GM19238 (cell line): ENCODE measurements around the gene TMEM30A.

Experiments
- DNase-seq: peaks from one replicate; pipeline ENCODE4 v3.0.0; 2011; ENCODE audit warnings: low spot score; ENCODE audit not compliant: insufficient read length

TMEM30A gene

DNA sequence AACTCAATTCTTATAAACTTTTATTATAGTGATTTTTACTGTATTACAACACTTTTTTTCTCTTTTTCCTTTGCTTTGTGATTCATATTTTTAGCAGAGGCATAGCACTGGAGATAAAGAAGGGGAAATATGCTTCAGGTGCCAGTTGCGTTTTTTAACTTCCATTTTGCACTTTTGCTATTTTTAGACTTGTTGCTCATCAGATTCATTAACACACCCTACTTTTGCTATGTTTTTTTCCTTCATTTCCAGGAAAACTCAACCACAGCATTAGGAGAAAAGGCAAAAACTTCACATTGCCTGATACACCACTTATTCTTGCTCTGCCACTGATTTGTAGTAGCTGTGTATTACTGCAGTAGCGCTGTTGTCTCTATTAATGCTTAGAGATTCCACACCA, 8.0 kb upstream of the TMEM30A start:
- no peak for DNase-seq

DNA sequence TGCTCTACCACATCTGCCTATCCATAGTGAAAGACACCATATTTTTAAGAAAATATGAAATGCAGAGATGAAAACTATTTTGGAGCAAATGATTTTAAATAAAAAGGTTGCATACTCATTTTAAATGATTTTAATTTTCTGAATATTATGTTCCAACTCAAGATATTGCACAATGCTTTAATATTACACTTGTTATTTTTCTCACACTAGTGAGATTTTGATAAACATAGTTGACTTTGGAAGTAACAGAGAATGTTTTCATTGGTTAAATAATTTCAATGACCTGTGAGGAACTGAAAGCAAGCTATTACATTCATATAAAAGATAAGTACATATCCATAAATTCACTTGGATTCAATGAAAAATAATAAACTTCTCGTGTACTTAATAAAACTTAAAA, 7.2 kb upstream of the TMEM30A start:
- DNase-seq: no peak

DNA sequence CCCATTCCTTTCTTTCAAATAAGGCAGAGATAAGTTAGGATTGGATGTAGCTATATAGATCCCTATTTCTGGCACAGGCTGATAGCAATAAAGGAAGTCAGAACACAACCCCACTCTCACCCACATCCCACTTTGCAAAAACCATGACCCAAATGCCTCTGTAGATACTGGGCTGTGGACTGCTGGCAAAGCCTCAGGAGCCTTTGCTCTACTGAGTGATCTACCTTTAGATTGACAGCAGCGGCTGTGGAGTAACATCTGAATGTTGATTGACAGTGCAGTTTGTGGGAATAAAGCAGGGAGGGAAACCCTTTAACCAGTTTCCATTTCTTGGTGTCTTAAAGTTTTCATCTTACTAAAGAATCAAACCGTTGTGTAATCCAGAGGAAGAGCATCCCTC, 6.7 kb upstream of the TMEM30A start:
- no peak for DNase-seq

DNA sequence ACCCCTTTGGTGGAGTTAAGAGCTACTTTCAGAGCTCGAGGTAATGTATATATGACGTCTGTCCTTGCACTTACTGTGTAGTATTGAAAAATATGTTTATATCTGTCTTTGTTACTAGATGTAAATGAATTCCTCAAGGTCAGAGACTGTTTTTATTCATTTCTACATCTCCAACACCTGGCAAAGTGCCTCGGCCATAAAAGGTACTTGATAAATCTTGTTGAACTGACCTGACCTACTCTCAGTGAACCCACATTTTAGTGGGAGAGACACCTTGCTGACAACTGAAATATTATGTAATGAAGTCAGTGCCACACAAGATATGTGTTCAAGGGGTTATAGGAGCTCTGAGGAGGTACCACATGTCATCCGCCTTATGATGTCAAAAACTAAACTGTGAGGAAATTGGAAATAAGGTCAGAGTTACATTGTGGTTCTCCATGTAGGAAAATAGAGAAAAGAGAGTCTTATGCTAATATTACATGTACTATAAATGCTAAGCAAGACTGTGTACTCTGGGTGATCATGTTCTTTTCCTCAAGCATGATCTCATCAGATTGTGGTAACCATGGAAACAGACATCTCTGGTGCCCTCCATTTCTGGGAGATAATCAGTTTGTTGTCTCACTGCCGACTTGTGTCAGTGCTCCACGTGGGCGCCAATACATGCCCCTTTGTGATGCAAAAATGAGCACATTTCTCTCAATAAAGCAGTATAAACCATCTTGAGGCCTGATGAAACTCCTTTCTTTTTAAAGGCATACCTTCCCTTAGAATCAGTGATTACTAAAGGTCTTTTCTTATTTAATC, 5.7 kb upstream of the TMEM30A start:
- DNase-seq: no peak

DNA sequence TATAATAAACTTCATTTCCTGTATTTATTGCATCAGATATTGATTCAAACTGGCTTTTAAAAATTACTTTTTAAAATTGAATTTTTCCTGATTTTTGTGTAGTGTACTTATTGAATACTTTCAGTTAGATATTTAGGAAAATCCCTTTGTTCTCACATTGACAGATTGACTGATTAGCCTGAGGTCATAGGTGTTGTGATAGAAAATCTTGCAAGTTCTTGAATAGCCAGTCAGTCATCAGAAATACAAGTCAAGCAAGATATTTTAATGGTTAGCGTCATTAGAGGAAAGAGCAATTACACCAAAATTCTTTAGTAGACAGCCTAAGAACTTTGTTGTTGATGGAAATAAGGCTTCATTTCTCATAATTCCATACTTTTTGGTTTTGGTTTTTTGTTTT, 3.4 kb upstream of the TMEM30A start:
- DNase-seq: no peak

DNA sequence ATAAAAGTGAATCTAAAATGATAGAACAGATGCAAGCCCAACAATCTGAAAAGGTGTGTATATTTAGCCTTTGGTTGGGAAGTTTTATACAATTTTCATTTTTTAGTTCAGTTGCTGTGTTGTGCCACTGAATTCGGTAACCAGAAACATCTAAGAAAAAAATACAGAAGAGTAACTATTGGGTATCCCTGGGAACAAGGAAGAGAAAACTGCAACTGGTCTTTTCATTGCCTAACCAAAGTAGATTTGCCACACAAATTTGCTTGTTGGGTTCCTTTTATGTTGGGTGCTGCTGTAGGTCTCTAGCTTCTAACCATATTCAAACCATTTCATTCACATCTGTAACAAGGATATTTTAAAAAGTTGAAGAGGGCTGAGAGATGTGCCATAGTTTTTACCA, 2.8 kb upstream of the TMEM30A start:
- DNase-seq: no peak

DNA sequence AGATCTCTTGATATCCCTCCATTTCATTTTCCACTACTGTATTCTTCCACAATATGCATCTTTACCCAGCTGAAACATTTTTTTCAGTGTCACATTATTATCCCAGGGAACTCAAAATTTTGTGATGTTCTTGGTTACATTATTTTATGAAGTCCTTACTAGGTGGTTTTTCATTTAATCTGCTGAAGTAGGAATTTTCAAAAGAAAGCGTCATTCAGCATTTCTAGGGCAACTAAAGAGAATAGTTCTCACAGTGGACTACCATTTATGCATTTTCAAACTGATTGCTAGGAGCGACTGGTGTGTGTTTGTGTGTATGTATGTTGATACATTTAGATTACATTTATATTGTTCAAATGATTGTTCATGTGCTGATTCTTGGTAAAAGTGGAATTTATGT, 2.4 kb upstream of the TMEM30A start:
- DNase-seq: no peak

DNA sequence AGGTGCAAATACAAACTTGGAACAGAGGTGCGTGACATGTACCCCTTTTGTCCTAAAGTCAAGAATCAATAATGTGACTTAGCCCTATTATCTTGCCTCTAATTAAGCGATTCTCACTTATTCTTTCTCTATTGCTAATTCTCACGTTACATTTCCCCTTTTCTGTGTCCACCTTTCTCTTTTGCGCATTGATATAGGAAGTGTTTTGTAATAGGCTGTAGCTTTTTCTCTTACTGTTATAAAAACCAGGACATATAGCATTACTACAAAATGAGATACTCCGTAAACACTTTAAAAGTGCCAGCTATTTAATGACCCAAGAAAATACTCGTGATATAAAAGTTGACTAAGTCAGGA, 669 bp upstream of the TMEM30A start:
- no peak for DNase-seq

DNA sequence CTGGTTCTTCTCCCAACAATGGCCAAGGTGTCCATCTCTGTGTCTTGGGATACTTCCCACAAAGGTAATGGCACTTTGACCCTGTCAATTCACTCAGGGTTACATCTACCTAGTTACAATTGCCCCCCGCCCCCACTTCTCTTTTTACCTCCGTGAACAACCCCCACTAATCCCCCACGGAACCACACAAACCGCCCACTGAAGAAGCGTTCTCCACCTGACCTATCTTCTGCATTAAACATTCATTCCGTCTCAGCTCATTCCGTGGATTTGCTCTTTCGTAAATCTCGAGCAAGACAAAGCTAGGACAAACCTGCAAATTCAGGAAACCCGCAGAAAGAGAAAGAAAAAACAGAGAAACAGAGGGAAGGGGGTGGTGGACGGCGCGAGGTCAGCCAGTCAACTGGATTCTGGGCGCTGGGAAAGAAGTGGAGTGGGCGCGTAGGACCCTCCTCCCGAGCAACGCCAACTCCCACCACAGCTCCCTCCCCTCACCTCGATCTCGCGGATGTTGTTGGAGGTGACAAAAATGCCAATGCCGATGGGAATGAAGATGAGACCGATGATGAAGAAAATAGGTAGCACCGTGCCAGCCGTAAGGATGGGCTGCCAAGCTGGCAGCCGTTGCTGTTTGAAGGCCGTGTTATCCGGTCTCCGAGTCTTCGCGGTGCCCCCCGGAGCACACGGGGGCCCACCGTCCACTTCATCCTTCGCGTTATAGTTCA, 523 bp downstream of the TMEM30A start:
- DNase-seq: no peak

DNA sequence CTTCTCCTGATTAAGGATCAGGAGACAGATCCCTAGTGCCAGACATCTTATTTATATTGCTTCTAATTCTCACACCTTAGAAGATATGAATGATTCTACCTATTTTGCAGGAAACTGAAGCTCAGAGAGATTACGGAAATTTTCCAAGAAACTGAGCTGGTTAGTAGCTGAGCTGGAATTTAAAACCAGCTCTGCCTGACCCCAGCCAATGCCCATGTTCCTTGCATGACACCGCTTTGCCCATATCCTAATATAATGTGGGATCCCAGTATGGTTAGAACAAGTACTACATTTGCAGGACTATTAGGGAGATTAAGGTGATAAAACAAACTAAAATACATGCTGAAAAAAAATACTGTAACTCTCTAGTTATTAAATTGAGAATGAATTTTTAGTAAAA, 1.9 kb downstream of the TMEM30A start:
- DNase-seq: no peak

DNA sequence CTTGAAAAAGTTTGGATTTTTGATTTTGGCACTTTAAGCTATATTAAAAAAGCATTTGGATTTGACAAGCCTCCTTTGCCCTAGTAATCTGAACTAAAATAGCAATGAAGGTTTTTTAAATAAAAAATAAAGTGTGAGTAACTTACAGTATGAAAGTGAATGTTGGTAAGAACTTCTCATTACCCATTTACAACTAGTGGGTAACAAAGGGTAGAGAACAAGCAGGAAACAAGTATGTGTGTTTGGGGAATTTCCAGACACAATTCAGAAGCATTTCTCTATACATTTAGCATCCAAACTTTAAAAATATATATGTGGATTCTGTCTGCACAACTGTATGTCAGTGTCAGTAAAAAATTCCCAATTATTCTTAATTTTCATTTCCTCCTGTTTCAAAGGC, 2.9 kb downstream of the TMEM30A start:
- no peak for DNase-seq

DNA sequence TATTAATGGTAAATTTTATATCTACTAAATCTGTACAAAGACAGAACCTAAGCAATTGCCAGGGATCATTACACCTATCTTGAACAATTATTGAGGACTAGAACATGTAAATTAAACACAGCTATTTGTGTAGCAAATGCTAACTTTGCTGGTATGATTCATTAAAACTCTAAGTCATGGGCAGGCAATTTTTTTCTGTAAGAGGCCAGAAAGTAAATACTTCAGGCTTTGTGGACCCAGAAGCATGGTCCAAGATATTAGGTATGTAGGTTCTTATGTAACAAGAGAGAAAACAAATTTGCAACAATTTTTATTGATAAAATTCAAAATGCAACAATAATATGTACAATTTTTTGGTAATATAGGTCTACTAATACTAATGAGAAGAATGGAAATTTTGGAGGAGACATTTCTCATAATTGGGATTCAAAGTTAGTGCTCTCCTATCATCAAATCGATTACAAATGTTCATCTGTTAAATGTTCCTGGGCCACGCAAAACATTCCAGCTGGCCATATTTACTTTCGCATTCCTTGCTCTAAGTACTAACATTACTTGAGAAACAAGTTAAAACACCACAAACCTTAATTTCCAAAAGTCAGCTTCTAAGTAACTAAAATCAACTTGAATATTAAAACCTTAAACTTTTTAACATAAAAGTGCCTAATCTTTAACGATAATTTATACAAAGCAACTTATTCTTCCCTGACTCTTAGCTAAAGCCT, 4.3 kb downstream of the TMEM30A start:
- DNase-seq: no peak

DNA sequence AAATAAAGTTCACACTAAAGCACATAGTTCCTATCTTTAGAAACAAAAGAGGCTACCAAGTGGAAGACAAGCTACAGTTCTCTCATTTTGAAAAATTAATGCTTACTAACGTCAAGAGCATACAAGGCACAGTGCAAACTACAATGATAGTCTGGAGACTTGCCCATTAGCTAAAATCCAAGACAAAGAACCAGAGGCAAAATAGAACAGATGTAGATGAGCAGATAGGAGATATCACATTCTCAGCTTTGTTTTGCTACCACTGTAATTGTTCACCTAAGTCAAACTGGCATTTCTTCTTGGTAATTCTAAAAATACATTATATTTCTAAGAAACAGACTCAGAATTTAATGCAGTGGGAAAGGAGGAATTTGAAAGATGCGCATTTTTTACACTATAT, 5.2 kb downstream of the TMEM30A start:
- DNase-seq: no peak

DNA sequence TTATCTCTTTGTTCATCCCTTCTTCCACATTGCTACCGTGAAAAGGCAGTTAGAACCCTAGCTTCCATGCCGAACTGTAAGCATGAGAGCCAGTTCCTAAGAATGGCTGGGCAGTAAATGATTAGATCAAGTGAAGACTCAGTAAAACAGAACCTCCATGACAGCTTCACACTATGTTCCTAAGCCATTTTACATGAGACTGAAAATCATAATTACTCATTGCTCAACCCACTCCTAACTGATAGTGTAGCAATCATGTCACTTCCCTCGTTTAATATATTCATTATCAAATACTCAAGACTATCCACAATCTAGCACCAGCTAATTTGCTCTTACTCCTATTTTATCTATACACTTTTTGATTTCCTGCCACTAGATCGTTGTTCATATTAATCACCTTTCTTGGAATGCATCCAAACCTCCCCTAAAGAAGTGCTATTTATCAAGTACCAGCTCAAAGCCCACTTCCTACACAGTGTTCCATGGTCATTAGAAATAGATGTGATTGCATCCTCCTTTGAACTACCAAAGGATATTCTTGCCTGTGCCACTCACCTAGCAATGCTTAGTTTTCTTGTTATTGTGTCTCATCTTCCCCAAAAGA, 6.0 kb downstream of the TMEM30A start:
- no peak for DNase-seq

DNA sequence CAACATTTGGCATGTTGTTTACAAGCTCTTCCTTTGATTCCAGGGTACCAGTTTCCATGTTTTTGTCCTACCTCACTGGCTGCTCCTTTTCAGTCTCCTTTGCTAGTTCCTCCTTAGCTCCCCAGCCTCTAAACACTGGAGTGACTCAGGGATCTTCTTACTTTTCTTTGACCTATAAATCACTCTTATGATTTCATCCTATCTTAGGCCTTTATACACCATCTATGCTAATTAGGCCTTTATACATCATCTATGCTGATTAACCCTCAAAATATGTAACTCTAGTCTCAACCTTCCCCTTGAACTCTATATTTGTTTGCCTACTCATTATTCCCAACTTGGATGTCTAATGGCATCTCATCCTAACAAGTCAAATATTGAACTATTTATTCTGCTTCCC, 9.5 kb downstream of the TMEM30A start:
- DNase-seq: no peak

DNA sequence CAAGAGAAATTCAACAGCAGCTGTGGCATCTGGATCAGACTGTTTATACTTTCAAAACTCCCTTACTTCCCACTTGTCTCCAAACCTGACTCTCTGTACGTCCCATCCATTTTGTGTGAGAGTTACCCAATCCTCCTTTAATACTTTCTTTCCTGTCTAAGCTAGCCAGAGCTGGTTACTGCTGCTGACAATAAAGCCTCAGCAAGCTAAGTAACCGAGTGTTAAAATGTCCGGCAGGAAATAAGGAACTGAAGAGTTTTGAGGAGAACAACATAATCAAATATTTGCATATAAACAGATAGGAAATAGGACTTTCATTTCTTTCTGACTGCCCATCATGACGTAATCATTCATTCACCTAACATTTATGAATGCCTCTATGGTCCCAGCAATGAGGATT, 11.6 kb downstream of the TMEM30A start:
- no peak for DNase-seq

DNA sequence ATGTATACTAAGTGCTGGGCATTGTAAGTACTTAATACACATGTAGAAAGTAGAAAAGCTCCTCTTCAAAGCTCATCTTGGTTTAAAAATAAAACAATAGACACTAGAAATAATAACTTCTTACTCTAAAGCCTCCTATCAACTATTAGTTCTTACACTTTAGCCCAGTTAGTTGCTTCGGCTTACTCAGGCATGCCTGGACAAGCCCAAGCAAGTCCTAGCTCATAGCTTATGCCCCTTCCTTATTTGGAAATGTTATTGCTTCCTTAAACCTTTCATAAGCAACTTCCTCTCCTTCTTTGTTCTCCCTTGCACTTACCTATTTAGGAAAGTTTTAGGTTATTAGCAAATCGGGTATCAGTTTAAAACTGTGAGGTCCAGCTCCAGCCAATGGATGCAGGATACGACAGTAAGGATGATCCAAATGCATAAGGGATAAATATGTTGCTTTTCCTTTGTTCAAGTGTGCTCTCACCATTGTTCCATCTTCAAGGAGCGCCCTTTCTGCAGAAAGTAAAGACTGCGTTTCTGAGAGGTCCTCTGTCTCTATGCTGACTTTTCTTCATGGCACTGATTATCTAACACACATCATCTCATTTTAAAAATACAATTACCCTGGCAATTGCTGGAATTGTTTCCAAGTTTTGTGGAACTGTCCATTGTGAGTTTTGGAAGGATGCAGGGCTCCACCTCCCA, 12.3 kb downstream of the TMEM30A start:
- DNase-seq: no peak

DNA sequence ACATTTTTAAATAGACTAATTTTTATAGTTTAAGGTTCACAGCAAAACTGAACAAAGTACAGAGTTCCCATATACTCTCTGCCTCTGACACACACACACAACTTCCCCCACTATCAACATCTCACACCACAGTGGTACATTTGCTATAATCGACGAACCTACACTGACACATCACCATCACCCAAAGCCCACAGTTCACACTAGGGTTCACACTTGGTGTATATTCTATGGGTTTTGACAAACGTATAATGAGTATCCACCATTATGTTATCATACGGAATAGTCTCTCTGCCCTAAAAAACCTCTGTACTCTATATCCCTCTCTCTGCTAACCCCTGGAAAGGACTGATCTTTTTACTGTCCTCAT, 15.6 kb downstream of the TMEM30A start:
- DNase-seq: no peak

DNA sequence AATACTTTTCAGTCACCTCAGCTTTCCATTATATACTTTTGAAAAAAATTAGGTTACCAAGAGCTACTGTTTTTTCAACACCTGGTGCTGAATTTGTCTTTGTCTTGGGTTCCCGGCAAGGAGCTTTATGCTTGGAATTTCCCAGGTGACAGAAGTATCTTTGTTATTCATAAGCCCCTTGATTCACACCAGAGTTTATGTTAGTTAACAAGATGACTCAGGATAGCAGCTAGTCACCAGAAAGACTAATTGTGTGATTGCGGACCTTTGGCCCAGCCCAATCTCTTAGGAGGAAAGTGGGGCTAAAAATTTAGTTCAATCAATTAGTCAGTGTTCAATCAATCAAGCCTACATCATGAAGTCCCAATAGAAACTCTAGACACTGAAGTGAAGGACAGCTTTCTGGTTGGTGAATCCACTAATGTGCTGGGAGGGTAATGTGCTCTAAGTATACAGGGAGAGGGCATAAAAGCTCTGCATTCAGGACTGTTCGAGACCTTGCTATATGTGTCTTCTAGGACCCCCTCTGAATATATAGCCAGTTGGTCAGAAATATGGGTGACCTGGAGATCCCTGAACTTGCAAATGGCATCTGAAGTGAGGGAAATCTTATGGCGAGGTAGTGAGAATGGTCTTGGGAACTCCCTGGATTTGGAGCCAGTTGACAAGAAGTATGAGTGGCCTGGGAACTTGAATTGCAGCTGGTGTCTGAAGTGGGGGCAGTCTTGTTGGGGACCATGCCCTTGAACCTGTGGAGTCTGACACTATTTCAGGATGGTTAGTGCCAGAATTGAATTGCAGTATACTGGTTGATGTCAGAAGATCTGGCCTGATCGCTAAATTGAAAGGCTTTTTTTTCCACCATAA, 16.2 kb downstream of the TMEM30A start:
- DNase-seq: no peak

DNA sequence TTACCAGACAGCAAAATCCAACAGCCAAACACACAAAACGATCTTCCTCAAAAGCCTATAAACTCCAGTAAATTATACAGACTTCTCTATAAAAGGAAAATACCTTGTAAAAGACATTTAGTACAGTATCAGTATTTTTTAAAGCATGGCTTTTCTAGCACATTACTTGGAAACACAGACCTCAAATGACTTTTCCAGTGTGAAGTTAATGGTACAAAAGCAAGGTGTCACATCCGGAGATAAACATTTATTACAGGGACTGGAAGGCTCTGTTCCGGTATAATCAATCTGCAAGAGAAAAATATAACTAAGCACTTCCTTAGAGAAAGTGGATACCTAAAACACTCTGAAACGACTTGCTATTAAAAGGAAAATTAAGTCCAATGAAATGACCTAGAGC, 17.1 kb downstream of the TMEM30A start:
- no peak for DNase-seq
